GM12878 (cell line): ENCODE results near the gene RBBP5. TPM values are rescaled to one million over a fixed set of nuclear protein-coding genes. Genes with fewer than 3 reads are reported as not detected.

ENCODE experiments used
- ATAC-seq: fragments of 200-7000 bp; cut with Tn5 transposase; 3 replicates; pipeline ENCODE4 v1.9.1; 2020; ENCODE audit warnings: mild to moderate bottlenecking, moderate library complexity
- BruUV-seq: library from RNA; stranded (reverse); fragments of 400-500 nt; replicated peaks from 2 replicates; lab custom pipeline; 2021; lab: Mats Ljungman, UMichigan
- CTCF ChIA-PET: fragments of 300-600 bp; sonication (Branson Sonifier 250); formaldehyde crosslinking; extraction: SDS; loops from one replicate; lab custom pipeline; 2021; ENCODE audit warnings: inconsistent platforms; lab: Yijun Ruan, JAX
- POLR2A ChIA-PET: fragments of 350-600 bp; formaldehyde crosslinking; extraction: SDS; loops from one replicate; lab custom pipeline; 2021; ENCODE audit warnings: inconsistent platforms; lab: Charles Lee
- RAD21 ChIA-PET: fragments of 300-600 bp; sonication (Branson Sonifier 250); formaldehyde crosslinking; loops from one replicate; lab custom pipeline; 2023; ENCODE audit warnings: antibody characterized with exemption; ENCODE audit not compliant: unreplicated experiment; lab: Charles Lee
- SMC1A ChIA-PET: fragments of 300-600 bp; sonication (Branson Sonifier 250); formaldehyde crosslinking; loops from one replicate; lab custom pipeline; 2023; ENCODE audit not compliant: unreplicated experiment, uncharacterized antibody; lab: Charles Lee
- DNase-seq: peaks from one replicate; pipeline ENCODE4 v3.0.0-alpha.2; 2011; ENCODE audit warnings: low read depth, low spot score
- FAIRE-seq: peaks from 3 replicates; lab custom pipeline; 2011; peaks lifted over from hg19 to GRCh38; lab: Jason Lieb, UNC
- H2AFZ ChIP-seq: 2 replicates; pipeline ENCODE4 v1.6.0; 2011; ENCODE audit warnings: low read depth, low read length, control low read depth; ENCODE audit not compliant: control insufficient read depth
- H3K27ac ChIP-seq: 2 replicates; pipeline ENCODE4 v1.5.1; 2011; ENCODE audit warnings: control low read depth; ENCODE audit not compliant: control insufficient read depth, insufficient read depth
- H3K27me3 ChIP-seq, 2 experiments: replicated peaks in 1 of 2; 2 replicates each; pipeline versions ENCODE4 v1.6.0 to v1.6.1; 2011; ENCODE audit warnings: low read length in 1 of 2; ENCODE audit not compliant: control insufficient read depth in 2 of 2, insufficient read depth in 2 of 2
- H3K36me3 ChIP-seq, 2 experiments: 2 replicates each; pipeline ENCODE4 v1.5.1; 2011; ENCODE audit warnings: low read length in 1 of 2; ENCODE audit not compliant: control insufficient read depth in 2 of 2, insufficient read depth in 2 of 2
- H3K4me1 ChIP-seq: 2 replicates; pipeline ENCODE4 v1.6.1; 2011; ENCODE audit warnings: mild to moderate bottlenecking, low read length, moderate library complexity, mixed read lengths; ENCODE audit not compliant: control insufficient read depth, insufficient read depth
- H3K4me2 ChIP-seq: 2 replicates; pipeline ENCODE4 v1.6.0; 2011; ENCODE audit warnings: control low read depth; ENCODE audit not compliant: control insufficient read depth, insufficient read depth
- H3K4me3 ChIP-seq: fragments of 200-600 bp; sonication (generic); 2 replicates; pipeline ENCODE4 v1.5.1; 2016
- H3K79me2 ChIP-seq: 2 replicates; pipeline ENCODE4 v1.6.0; 2011; ENCODE audit warnings: low read length; ENCODE audit not compliant: control insufficient read depth, insufficient read depth
- H3K9ac ChIP-seq: 2 replicates; pipeline ENCODE4 v1.8.0; 2011; ENCODE audit warnings: low read length, control low read depth, mixed read lengths; ENCODE audit not compliant: control insufficient read depth, insufficient read depth
- H3K9me3 ChIP-seq: replicated peaks from 3 replicates; pipeline ENCODE4 v1.5.1; 2011; ENCODE audit warnings: mild to moderate bottlenecking, low read length; ENCODE audit not compliant: control insufficient read depth, insufficient read depth
- H4K20me1 ChIP-seq: 2 replicates; pipeline ENCODE4 v1.6.0; 2011; ENCODE audit not compliant: control insufficient read depth, insufficient read depth
- ASH2L ChIP-seq: fragments of 300-600, 200-600 bp; sonication (generic); IDR thresholded peaks from 2 replicates; pipeline ENCODE4 v1.6.1; 2017; ENCODE audit warnings: low read depth, mild to moderate bottlenecking, borderline replicate concordance
- ATF3 ChIP-seq: IDR thresholded peaks from 2 replicates; pipeline ENCODE4 v1.6.1; 2011; ENCODE audit warnings: low read depth, mild to moderate bottlenecking, low read length, moderate library complexity, borderline replicate concordance; ENCODE audit errors: extremely low read depth
- BCL11A ChIP-seq: IDR thresholded peaks from 2 replicates; pipeline ENCODE4 v1.6.1; 2011; ENCODE audit warnings: low read depth, low read length
- CBFB ChIP-seq: IDR thresholded peaks from 2 replicates; pipeline ENCODE4 v1.6.1; 2016; ENCODE audit warnings: antibody characterized with exemption, low read depth
- E2F8 ChIP-seq: fragments of 450-650 bp; IDR thresholded peaks from 2 replicates; pipeline ENCODE4 v1.6.1; 2018; ENCODE audit warnings: mild to moderate bottlenecking, low read depth, moderate library complexity; ENCODE audit not compliant: partially characterized antibody
- ESRRA ChIP-seq: IDR thresholded peaks from 2 replicates; pipeline ENCODE4 v1.6.1; 2012; ENCODE audit warnings: mild to moderate bottlenecking, low read length, improper control_type of control experiment
- HDGF ChIP-seq: fragments of 450-650 bp; IDR thresholded peaks from 2 replicates; pipeline ENCODE4 v1.6.1; 2016; ENCODE audit warnings: antibody characterized with exemption
- KLF5 ChIP-seq: fragments of 450-650 bp; IDR thresholded peaks from 2 replicates; pipeline ENCODE4 v1.6.1; 2014; ENCODE audit warnings: mild to moderate bottlenecking; ENCODE audit not compliant: partially characterized antibody
- MAX ChIP-seq: IDR thresholded peaks from 2 replicates; pipeline ENCODE4 v1.6.1; 2012; ENCODE audit warnings: low read depth, low read length, improper control_type of control experiment
- MEF2A ChIP-seq: IDR thresholded peaks from 2 replicates; pipeline ENCODE4 v1.6.1; 2011; ENCODE audit warnings: low read depth, mild to moderate bottlenecking, low read length, moderate library complexity; ENCODE audit not compliant: insufficient read depth
- MYC ChIP-seq: IDR thresholded peaks from 2 replicates; pipeline ENCODE4 v1.6.1; 2011; ENCODE audit warnings: mild to moderate bottlenecking, low read length, moderate library complexity, inconsistent platforms; ENCODE audit not compliant: insufficient read depth, insufficient replicate concordance, insufficient read length, severe bottlenecking
- PML ChIP-seq: IDR thresholded peaks from 2 replicates; pipeline ENCODE4 v1.6.1; 2012; ENCODE audit warnings: low read length, inconsistent platforms
- RB1 ChIP-seq: fragments of 450-650 bp; formaldehyde crosslinking; IDR thresholded peaks from 2 replicates; pipeline ENCODE4 v1.6.1; 2017; ENCODE audit warnings: mild to moderate bottlenecking, borderline replicate concordance
- RELA ChIP-seq: fragments of 450-650 bp; IDR thresholded peaks from 2 replicates; pipeline ENCODE4 v1.8.0; 2014; ENCODE audit warnings: borderline replicate concordance; ENCODE audit not compliant: partially characterized antibody
- SIX5 ChIP-seq: IDR thresholded peaks from 2 replicates; pipeline ENCODE4 v1.6.1; 2011; ENCODE audit warnings: mild to moderate bottlenecking, low read depth, low read length, moderate library complexity; ENCODE audit not compliant: severe bottlenecking
- SMAD1 ChIP-seq: fragments of 450-650 bp; IDR thresholded peaks from 2 replicates; pipeline ENCODE4 v1.6.1; 2018; ENCODE audit warnings: mild to moderate bottlenecking, low read depth; ENCODE audit not compliant: partially characterized antibody
- SPI1 ChIP-seq: IDR thresholded peaks from 2 replicates; pipeline ENCODE4 v1.6.1; 2011; ENCODE audit warnings: low read depth, mild to moderate bottlenecking, low read length, moderate library complexity, borderline replicate concordance; ENCODE audit not compliant: insufficient read depth
- SUPT20H ChIP-seq: IDR thresholded peaks from 2 replicates; pipeline ENCODE4 v1.6.1; 2011; ENCODE audit warnings: low read depth, mild to moderate bottlenecking, low read length, moderate library complexity, borderline replicate concordance; ENCODE audit not compliant: control insufficient read depth
- ZNF274 ChIP-seq: IDR thresholded peaks from one replicate; pipeline ENCODE4 v1.8.0; 2011; ENCODE audit not compliant: insufficient read length, insufficient read depth
- WGBS: methylation state at CpG from one replicate; pipeline ENCODE4 v1.1.6; 2016; ENCODE audit warnings: low lambda C conversion rate; ENCODE audit not compliant: insufficient replicate concordance, insufficient coverage; ENCODE audit errors: missing lambda C conversion rate; 5-methylcytosine and 5-hydroxymethylcytosine counted together
- in situ Hi-C: fragments of 300-500 bp; cut with MboI; formaldehyde crosslinking; loops from 9 replicates; pipeline ENCODE4 v1.14.3; 2018; ENCODE audit warnings: mixed read lengths
- intact Hi-C: fragments of 100-400 bp; cut with micrococcal nuclease; formaldehyde crosslinking; loops from one replicate; pipeline ENCODE4 v1.14.2; 2022; ENCODE audit not compliant: unreplicated experiment
- polyA plus RNA-seq, 11 experiments: library from polyadenylated mRNA; depleted of rRNA in 4 of 11; unstranded in 6 of 11; stranded (reverse) in 5 of 11; fragments of >200 nt; fragmentation: Nextera tagmentation in 4 of 11; fragmentation: Illumina TruSeq in 1 of 11; extraction: Ambion mirVana in 4 of 11; extraction: Trizol in 1 of 11; gene quantifications; 1 replicate in 1 of 11; 2 replicates in 10 of 11; pipeline versions ENCODE4 v1.2.1 to v1.2.3, GENCODE V29; 2011 to 2016; ENCODE audit warnings: inconsistent platforms in 2 of 11, missing spikeins in 2 of 11, low read depth in 1 of 11
- total RNA-seq, 4 experiments: library from RNA; depleted of rRNA in 3 of 4; stranded (reverse); fragments of >200 nt in 3 of 4; fragmentation: Illumina TruSeq in 1 of 4; extraction: Trizol in 1 of 4; gene quantifications; 2 replicates each; pipeline versions ENCODE4 v1.2.1 to v1.2.3, GENCODE V29; 2013 to 2021

Gene RBBP5
- total and polyA plus RNA-seq, 10 of the 15 experiments (the other 5 are each of a cell fraction or from before 2014, with no cell fraction given): 10.0 to 20.6 (median 14.8) TPM

- SMC1A ChIA-PET: no interaction called here
- no peak for ATAC-seq
Measured at GRCh38 chr1:205073511-205073910, 48.3 kb downstream of the RBBP5 start.

More at GRCh38 chr1:205073511-205073910, 48.3 kb downstream of the RBBP5 start:
- Histone ChIP-seq H3K79me2 (no peaks in the 10 kb centered on the region), H3K36me3 (no peaks in the 10 kb centered on the region), H2AFZ (no peak overlapping the region), H3K4me3 (no peak overlapping the region), H3K27me3 (no peaks in the 10 kb centered on the region), H3K9me3 (no peaks in the 10 kb centered on the region), H4K20me1 (no peaks in the 10 kb centered on the region), H3K9ac (no peak overlapping the region), H3K4me1 (no peaks in the 10 kb centered on the region), H3K27ac (no peak overlapping the region), H3K4me2 (no peak overlapping the region)
- intact Hi-C loops: no loop called here
- CTCF ChIA-PET: interaction anchor here (8.9 kb wide), 1 partner anchor 11 kb away, joined by 65 read pairs; no protein-coding TSS in a partner anchor
- WGBS: 67% methylated on average over 12 of the region's 12 CpGs
- TF ChIP-seq SPI1: no peak
- no peak for TF ChIP-seq ASH2L
- TF ChIP-seq E2F8: no peak
- no peak for TF ChIP-seq RB1
- no peak for TF ChIP-seq CBFB
- no peak for TF ChIP-seq KLF5
- TF ChIP-seq ZNF274: no peak
- no peak for TF ChIP-seq SUPT20H
- TF ChIP-seq MAX: no peak
- TF ChIP-seq MYC: no peak
- TF ChIP-seq PML: no peak
- TF ChIP-seq MEF2A: no peak
- no peak for TF ChIP-seq RELA
- no peak for TF ChIP-seq ESRRA
- no peak for TF ChIP-seq ATF3
- TF ChIP-seq SMAD1: no peak
- TF ChIP-seq SIX5: no peak
- no peak for TF ChIP-seq BCL11A
- TF ChIP-seq HDGF: no peak
- no TSS peak for BruUV-seq
- POLR2A ChIA-PET: no interaction called here
- RAD21 ChIA-PET: no interaction called here
- no peak for FAIRE-seq
- no peak for DNase-seq
- in situ Hi-C loops: no loop called here
